ENCODE data around the gene SELPLG. TPM values are rescaled to one million over a fixed set of nuclear protein-coding genes. Genes with fewer than 3 reads are reported as not detected.

The SELPLG gene
- polyA plus RNA-seq, 1 donor from 2014 or later = 0.62 TPM

DNA sequence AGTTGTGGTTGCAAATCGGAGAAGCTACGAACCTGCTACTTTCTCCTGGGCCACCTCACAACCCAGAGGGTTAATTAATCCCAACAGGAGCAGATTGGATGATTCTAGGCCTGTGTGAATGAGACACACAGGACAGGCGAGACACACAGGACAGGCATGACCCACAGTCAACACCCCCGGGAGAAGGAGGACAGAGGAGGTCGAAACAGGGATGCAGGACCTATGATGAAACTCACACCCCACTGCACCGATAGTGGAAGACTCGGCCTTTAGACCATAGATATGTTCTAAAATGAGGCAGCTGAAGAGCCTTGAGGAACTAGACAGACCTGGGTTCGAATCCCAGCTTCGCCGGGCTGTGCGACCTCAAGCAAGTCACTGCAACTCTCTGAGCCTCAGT lies 47.4 kb downstream of the SELPLG start:
- H3K27ac ChIP-seq (ENCODE audit: low read length) = no peak overlapping the region
- H3K9ac ChIP-seq (ENCODE audit: low read length) = no peak overlapping the region
- H3K4me3 ChIP-seq (ENCODE audit: low read length) = no peak overlapping the region
- H3K27me3 ChIP-seq (ENCODE audit: insufficient read depth, low read depth, low read length) = no peaks in the 10 kb centered on the region
- no peaks in the 10 kb centered on the region for H3K79me2 ChIP-seq (replicated peaks; ENCODE audit: insufficient read depth, low read length)
- H3K9me3 ChIP-seq (ENCODE audit: low read length) = no peaks in the 10 kb centered on the region
- no peaks in the 10 kb centered on the region for H3K36me3 ChIP-seq (ENCODE audit: insufficient read depth, low read length)
- no peak for TF ChIP-seq EZH2 (IDR thresholded peaks at IDR 0.05; ENCODE audit: borderline replicate concordance, insufficient read depth, low read length, poor library complexity, severe bottlenecking)
- no peak for TF ChIP-seq MXI1 (conservative IDR thresholded peaks at IDR 0.05; ENCODE audit: poor library complexity, severe bottlenecking)
- TF ChIP-seq TAF1 (IDR thresholded peaks at IDR 0.05; ENCODE audit: low read depth) = no peak
- TF ChIP-seq, protein P1, sequence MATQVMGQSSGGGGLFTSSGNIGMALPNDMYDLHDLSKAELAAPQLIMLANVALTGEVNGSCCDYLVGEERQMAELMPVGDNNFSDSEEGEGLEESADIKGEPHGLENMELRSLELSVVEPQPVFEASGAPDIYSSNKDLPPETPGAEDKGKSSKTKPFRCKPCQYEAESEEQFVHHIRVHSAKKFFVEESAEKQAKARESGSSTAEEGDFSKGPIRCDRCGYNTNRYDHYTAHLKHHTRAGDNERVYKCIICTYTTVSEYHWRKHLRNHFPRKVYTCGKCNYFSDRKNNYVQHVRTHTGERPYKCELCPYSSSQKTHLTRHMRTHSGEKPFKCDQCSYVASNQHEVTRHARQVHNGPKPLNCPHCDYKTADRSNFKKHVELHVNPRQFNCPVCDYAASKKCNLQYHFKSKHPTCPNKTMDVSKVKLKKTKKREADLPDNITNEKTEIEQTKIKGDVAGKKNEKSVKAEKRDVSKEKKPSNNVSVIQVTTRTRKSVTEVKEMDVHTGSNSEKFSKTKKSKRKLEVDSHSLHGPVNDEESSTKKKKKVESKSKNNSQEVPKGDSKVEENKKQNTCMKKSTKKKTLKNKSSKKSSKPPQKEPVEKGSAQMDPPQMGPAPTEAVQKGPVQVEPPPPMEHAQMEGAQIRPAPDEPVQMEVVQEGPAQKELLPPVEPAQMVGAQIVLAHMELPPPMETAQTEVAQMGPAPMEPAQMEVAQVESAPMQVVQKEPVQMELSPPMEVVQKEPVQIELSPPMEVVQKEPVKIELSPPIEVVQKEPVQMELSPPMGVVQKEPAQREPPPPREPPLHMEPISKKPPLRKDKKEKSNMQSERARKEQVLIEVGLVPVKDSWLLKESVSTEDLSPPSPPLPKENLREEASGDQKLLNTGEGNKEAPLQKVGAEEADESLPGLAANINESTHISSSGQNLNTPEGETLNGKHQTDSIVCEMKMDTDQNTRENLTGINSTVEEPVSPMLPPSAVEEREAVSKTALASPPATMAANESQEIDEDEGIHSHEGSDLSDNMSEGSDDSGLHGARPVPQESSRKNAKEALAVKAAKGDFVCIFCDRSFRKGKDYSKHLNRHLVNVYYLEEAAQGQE (IDR thresholded peaks at IDR 0.05; ENCODE audit: borderline replicate concordance) = no peak
- TF ChIP-seq EP300 (conservative IDR thresholded peaks at IDR 0.05; ENCODE audit: poor library complexity, severe bottlenecking) = no peak
- no peak for TF ChIP-seq SMC3 (conservative IDR thresholded peaks at IDR 0.05; ENCODE audit: poor library complexity)
- TF ChIP-seq POLR2AphosphoS5 (IDR thresholded peaks at IDR 0.05) = no peak
- no peak for TF ChIP-seq RAD21 (conservative IDR thresholded peaks at IDR 0.05)
- TF ChIP-seq CTCF (IDR thresholded peaks at IDR 0.05; ENCODE audit: poor library complexity, severe bottlenecking) = no peak
- H3K9me2 ChIP-seq (ENCODE audit: insufficient read depth, low read length) = no peaks in the 10 kb centered on the region
- H3K4me2 ChIP-seq (ENCODE audit: low read length) = no peak overlapping the region
- no peaks in the 10 kb centered on the region for H4K20me1 ChIP-seq (ENCODE audit: insufficient read depth)
- no peaks in the 10 kb centered on the region for H3F3A ChIP-seq (ENCODE audit: insufficient read depth, low read length, poor library complexity, severe bottlenecking)
- H2AFZ ChIP-seq (ENCODE audit: low read depth, low read length) = no peak overlapping the region

GRCh38 chr12:108585864-108586263 lies 47.8 kb downstream of the SELPLG start:
- Histone ChIP-seq H3K27me3 (ENCODE audit: insufficient read depth, low read depth, low read length) (no peaks in the 10 kb centered on the region), H3K4me3 (ENCODE audit: low read length) (no peak overlapping the region), H4K20me1 (ENCODE audit: insufficient read depth) (no peaks in the 10 kb centered on the region), H3K36me3 (ENCODE audit: insufficient read depth, low read length) (no peaks in the 10 kb centered on the region), H3K79me2 (replicated peaks; ENCODE audit: insufficient read depth, low read length) (no peaks in the 10 kb centered on the region), H3K9ac (ENCODE audit: low read length) (no peak overlapping the region), H3K9me2 (ENCODE audit: insufficient read depth, low read length) (no peaks in the 10 kb centered on the region), H3F3A (ENCODE audit: insufficient read depth, low read length, poor library complexity, severe bottlenecking) (no peaks in the 10 kb centered on the region), H2AFZ (ENCODE audit: low read depth, low read length) (no peak overlapping the region), H3K4me2 (ENCODE audit: low read length) (no peak overlapping the region), H3K27ac (ENCODE audit: low read length) (no peak overlapping the region), H3K9me3 (ENCODE audit: low read length) (no peaks in the 10 kb centered on the region)
- no peak for TF ChIP-seq EP300 (conservative IDR thresholded peaks at IDR 0.05; ENCODE audit: poor library complexity, severe bottlenecking)
- TF ChIP-seq SMC3 (conservative IDR thresholded peaks at IDR 0.05; ENCODE audit: poor library complexity) = no peak
- no peak for TF ChIP-seq TAF1 (IDR thresholded peaks at IDR 0.05; ENCODE audit: low read depth)
- TF ChIP-seq, protein P1 (IDR thresholded peaks at IDR 0.05; ENCODE audit: borderline replicate concordance) = no peak
- no peak for TF ChIP-seq CTCF (IDR thresholded peaks at IDR 0.05; ENCODE audit: poor library complexity, severe bottlenecking)
- TF ChIP-seq EZH2 (IDR thresholded peaks at IDR 0.05; ENCODE audit: borderline replicate concordance, insufficient read depth, low read length, poor library complexity, severe bottlenecking) = no peak
- no peak for TF ChIP-seq POLR2AphosphoS5 (IDR thresholded peaks at IDR 0.05)
- no peak for TF ChIP-seq MXI1 (conservative IDR thresholded peaks at IDR 0.05; ENCODE audit: poor library complexity, severe bottlenecking)
- TF ChIP-seq RAD21 (conservative IDR thresholded peaks at IDR 0.05) = no peak
